GM21360 (cell line): ENCODE results near the gene KRT14.
"Not testable (repeated sequence)": the region's sequence is repeated elsewhere in the genome, so short reads cannot be mapped to it uniquely, and the experiment has no call there.

Experiments
- ATAC-seq: cut with Tn5 transposase; IDR thresholded peaks from one replicate; pipeline ENCODE4 v1.9.1; 2021; ENCODE audit warnings: mild to moderate bottlenecking, moderate library complexity; ENCODE audit not compliant: unreplicated experiment

The KRT14 gene

DNA sequence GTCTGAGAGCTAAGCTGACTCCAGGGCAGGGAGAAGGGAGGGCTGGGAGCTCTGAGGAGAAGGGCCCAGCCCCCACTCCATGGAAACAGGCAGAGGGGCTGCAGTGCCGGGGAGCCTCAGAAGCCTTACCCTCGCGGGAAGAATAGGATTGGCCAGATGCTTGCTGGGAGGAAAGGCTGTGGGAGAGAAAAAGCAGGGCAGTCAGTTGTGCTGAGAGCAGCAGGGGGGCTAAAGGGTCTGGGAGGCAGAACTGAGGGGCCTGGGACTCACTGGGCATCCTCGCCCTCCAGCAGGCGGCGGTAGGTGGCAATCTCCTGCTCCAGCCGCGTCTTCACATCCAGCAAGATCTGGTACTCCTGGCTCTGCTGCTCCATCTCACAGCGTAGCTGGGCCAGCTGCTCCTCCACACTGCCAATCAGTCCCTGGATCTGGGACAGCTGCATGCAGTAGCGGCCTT, 23.4 kb upstream of the KRT14 start:
- not testable (repeated sequence) for ATAC-seq

DNA sequence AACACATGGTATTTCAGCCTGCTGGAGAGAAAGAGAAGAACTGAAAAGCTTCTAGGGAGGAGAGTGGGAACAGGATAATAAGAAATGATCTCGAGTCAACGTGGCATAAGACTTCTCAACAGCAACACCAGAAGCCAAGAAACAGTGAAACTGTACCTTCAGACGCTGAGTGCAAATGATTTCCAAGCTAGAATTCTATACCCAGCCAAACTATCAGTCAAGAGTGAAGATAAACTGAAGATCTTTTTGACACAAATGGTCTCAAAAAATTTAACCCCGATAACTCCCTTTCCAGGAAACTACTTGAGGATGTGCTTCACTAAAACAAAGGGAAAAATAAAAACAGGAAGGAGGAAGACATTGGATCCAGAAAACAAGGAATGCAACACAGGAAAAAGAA, 20.2 kb upstream of the KRT14 start:
- not testable (repeated sequence) for ATAC-seq

DNA sequence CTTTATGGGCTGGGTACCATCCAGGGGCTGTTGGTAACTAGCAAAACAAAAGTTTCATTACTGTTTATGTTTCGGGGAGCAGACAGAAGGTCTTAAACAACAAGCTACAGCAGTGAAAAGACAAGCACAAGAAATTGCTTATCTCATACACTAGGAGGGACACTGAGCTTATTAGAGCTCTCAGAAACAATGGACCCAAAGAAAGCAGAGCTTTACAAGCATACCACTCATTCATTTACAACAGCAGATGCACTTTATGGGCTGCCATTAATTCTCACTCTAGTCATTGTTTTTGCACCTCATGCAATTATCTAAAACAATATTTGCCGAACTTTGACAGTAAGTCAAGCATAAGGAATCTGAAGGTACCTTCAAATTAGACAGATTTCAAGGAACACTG, 15.8 kb upstream of the KRT14 start:
- ATAC-seq: no peak

DNA sequence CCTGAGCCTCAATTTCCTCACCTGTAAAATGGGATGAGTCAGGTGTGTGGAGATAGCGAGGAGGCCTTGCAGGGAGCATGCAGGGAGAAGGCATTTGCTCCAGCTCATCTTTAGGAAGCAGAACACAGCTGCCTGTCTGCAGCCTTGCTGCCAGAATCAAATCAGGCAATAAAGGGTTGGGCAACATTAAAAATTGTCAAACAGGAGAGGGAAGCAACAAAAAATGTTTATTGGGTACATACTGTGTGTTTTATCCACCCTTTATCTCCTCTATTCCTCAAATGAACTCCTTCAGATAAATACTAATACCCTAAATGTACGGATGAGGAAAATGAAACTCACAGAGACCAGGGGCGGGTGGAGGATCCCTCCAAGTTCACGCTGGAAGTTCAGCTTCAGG, 13.6 kb upstream of the KRT14 start:
- no peak for ATAC-seq

DNA sequence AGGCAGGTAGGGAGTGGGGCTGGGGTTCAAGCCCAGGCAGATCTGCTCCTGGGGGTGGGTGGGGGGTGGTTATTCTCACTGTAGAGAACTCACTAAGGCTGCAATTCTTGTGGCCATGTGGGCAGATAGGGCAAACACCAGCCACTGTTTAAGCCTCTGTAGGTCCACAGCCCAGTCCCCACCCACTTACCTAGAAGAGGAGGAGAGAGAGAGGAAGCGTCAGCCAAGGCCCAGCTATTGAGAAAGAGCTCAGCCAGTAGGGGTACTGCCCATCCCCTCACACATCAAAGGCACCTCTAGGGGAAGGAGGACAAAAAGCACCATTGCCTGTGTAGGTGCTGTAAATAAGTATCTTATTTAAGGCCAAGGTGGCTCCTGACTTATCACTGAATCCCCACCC, 13.0 kb upstream of the KRT14 start:
- ATAC-seq: no peak

DNA sequence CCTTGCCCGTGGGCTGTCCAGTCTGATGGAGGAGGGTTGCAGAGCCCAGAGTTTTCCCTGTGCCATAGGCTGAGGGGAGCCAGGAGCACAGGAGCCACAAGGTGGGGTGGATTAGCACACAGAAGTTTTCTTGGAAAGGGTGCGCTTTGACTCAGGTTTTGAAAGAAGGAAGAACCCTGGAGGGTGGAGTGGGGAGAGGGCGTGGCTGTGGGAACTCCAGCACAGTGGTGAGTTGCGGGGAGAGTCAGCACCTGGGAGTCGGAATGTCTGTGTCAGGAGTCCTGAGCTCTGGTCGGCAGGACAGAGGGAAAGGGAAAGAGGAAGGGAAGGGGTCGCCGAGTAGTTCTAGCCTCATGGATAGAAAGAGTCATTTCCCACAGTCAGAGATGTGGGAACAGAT, 8.9 kb upstream of the KRT14 start:
- ATAC-seq: no peak

DNA sequence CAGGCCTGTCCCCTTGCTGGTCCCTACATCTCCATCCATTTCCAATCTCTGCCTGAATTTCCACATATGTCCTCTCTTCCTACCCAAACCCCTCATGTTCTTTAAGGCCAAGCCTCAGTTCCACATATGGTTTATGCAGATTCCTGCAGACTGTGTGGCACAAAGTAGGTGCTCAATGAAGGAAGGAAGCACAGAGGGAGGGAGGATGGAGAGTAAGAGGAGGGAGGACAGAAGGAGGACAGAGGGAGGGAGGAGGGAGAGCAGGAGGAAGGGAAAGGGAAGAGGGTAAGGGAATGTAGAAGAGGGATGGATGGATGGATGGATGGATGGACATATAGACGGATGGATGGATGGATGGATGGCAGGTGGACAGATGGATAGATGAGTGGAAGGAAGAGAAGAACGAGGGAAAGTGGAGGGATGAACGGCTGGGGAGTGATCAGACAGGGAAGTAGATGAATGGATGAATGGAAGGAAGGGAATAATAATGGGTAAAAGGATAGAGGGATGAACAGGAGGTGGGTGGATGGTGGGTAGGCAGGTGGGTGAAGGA, 7.7 kb upstream of the KRT14 start:
- no peak for ATAC-seq

DNA sequence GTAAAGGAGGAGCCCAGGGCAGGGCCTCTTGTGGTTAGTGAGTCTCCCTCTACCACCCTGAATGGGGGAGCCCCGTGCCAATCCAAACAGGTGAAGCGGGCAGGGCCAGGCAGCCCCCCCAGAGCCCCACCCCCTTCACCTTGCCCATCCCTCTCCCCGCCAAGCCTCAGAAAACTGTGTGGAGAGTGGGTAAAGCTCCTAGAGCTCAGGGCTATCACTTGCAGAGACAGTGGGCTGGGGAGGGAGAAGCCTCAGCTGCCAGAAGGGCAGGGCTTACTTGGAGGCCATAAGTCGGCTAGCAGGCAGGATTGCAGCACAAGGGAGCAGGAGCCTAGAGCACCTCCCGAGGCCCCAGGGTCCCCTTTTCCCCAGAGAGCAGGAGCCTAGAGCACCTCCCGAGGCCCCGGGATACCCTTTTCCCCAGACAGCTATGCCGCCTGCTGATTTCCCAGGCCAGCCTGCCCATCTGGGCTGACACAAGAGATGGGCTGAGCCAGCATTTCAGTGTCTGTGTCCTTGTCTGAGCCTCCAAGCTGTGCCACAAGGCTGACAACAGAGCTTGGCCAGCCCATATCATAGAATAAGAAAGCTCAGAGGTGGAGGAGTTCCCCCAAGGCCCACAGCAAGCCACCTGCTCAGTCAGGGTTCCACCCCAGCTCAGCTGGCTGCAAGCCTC, 6.7 kb upstream of the KRT14 start:
- ATAC-seq: no peak

DNA sequence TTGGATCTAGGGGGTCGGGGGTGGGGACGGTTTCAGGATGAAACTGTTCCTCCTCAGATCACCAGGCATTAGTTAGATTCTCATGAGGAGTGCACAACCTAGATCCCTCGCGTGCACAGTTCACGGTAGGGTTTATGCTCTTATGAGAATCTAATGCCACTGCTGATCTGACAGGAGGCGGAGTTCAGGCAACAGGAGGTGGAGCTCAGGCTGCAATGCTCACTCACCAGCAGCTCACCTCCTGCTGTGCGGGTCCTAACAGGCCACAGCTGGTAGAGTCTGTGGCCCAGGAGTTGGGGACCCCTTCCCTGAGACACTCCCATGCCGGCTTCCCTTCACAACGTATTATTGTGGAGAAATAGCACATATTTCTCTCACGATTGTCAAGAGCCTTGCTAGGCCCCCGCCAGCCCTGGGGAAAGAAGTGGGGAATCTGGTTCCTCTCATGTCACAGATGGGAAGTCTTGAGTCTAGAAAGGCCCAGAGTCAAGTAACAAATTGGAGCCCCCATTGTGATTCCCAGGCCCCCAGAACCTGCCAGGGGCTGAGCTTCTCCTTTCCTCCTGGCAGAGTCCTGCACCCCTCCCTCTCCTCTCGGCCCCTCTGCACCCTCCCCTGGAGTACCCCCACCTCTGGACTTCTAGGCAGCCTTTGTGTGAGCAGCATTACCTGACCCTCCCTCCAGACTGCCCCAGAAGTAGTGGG, 6.1 kb upstream of the KRT14 start:
- no peak for ATAC-seq

DNA sequence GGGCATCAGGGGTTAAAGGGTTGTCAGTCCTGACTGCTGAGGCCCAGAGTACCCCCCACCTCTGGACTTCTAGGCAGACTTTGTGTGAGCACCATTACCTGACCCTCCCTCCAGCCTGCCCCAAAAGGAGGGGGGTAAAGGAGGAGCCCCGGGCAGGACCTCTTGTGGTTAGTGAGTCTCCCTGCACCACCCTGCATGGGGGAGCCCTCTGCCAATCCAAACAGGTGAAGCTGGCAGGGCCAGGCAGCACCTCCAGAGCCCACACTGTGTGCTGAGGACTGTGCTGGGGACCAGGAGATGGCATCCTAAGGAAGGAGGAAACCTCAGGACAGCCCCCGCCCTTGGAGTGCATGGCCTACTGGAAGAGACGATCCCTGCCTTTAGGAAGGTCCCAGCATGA, 2.6 kb upstream of the KRT14 start:
- ATAC-seq: no peak

DNA sequence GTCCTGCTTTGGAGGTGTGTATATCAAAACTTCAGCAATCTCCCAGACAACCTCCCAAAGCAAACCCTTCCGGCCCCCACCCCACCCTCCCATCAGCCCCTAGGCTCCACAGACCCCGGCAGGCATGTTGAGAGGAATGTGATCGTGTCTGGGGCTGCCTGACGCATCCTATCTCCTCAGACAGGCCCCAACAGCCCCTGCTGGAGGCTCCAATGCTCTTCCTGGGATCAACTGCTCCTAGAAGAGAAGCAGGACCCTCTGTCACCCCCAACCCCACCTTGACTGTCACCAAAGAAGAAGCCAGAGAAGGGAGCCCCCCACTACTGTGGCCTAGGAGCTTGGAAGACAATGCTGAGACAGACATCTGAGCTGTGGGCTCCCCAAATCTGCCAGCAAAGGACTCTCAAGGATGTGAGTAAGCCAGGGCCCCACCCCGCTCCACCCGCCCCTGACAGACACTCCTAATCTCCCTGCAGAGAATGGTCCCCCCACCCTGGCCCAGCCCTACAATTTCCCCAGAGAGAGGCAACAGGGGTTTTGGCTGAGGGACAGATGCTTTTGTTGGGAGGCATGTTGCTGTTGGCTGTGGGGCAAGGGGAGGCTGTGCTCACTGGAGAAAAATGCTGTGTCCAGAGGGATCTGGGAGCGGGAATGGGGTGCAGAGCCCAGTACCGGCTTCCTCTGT, 1.6 kb upstream of the KRT14 start:
- ATAC-seq: no peak

DNA sequence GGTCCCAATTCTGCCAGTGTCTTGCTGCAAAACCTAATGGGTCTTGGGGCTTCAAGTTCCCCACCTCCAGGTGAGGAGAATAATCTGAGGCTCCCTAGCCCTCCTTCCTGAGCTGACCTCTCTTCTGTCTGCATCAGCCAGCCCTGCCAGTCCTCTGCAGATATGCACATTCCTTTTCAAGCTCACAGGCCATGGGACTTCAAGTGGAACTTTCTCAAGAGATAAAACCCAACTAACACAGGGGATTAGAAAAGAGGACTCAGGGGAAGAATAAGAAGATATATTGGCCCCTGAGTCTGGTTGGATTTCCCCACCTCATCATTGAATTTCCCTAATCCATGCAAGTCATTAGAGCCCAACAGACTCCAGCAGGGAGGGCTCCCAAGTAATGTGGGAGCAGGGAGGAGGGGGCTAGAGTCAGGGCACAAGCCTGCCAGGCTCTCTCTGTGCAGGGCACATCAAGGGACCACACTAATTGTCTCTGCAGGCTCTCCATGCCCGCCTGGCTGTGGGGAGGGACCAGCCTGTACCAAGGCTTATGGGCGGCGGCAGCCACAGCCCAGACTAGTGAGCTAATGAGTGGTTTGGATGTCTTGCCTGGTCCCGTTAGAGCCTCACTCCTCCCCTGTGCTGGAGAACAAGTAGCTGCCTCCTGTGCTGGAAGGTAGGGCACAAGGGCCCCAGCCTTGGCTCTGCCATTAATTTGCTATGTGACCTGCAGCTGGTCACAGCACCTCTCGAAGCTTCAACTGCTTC, 1.2 kb downstream of the KRT14 start:
- ATAC-seq: no peak

DNA sequence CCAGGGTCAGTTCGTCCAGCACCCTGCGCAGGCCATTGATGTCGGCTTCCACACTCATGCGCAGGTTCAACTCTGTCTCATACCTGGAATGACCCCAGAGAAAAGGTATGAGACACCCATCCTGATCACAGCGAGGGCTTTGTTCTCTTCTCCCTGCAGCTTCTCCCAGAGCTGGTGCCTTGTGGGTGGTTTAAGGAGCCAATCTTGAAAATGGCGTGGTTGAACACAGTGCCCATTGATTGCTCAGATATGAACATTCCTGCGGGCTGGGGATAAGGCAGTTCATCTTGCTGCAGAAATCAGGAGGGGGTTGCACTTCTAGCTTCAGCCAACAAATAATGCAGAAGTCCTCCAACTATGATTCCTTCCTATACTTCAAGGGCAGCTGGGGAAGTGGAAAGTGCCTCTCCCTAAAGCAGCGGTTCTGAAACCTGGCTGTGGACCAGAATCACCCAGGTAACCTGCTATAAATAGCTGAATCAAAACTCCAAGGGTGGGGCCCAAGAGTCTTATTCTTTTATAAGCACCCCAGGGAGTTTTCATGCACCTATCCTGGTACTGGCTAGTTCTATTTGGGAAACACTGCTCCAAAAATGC, 2.3 kb downstream of the KRT14 start:
- not testable (repeated sequence) for ATAC-seq

DNA sequence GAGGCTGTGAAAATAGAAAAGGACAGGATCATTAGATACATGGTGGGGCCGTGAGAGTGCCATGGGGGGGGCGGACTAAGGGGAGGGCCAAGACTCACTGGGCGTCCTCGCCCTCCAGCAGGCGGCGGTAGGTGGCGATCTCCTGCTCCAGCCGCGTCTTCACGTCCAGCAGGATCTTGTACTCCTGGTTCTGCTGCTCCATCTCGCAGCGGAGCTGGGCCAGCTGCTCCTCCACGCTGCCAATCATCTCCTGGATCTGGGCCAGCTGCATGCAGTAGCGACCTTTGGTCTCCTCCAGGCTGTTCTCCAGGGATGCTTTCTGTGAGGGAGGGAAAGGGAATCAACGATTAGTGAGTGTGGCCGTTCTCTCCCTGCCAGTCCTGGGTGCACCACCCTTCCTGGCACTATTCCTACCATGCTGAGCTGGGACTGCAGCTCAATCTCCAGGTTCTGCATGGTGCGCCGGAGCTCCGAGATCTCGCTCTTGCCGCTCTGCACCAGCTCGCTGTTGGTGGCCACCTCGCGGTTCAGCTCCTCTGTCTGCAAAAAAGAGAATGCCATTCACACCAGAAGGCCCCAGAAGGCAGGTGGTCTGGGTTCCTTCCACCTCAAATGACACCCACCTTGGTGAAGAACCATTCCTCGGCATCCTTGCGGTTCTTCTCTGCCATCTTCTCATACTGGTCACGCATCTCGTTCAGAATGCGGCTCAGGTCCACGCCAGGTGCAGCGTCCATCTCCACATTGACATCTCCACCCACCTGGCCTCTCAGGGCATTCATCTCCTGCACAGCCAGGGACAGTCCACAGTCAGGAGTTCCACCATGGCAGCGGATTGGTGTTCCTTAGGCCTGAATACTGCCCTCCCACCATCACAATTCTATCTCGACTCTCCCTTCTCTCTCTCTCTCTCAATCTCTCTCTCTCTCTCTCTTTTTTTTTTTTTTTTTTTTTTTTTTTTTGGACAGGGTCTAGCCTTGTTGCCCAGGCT, 3.3 kb downstream of the KRT14 start:
- ATAC-seq: no peak

DNA sequence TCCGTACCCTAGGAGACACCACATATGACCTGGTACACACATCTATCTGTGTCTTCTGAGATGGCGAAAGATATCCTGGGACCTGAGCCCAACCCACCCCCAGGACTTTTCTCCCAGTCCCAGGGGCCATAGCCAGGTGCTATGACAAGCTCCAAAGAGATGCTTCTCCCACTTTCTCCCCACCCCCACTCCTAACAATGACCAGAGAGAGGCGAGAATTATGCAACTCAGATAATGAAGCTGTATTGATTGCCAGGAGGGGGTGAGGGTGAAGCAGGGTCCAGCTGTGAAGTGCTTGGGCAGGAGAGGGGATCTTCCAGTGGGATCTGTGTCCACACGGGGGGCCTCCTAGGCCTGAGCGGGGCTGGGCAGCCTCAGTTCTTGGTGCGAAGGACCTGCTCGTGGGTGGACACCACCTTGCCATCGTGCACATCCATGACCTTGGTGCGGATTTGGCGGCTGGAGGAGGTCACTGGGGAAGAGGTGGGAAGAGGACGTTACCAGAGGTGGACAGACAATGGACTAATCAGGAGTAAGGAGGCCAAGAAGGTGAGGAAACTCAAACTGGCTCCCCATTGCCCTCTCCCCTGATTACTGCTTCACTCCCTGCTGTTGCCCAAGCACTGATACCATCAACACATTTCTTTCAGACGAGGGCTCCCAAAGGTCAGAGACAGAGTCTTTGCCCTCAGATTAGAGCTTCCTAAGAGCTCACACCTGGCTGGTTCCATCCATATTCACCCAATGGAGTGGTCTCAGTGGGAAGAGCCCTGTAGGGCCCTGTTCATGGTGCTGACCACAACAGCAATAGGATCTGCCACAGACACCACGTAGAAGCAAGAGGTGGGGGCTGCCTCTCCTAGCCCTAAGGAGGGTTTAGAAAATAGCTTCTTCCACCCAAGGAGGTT, 4.4 kb downstream of the KRT14 start:
- not testable (repeated sequence) for ATAC-seq

DNA sequence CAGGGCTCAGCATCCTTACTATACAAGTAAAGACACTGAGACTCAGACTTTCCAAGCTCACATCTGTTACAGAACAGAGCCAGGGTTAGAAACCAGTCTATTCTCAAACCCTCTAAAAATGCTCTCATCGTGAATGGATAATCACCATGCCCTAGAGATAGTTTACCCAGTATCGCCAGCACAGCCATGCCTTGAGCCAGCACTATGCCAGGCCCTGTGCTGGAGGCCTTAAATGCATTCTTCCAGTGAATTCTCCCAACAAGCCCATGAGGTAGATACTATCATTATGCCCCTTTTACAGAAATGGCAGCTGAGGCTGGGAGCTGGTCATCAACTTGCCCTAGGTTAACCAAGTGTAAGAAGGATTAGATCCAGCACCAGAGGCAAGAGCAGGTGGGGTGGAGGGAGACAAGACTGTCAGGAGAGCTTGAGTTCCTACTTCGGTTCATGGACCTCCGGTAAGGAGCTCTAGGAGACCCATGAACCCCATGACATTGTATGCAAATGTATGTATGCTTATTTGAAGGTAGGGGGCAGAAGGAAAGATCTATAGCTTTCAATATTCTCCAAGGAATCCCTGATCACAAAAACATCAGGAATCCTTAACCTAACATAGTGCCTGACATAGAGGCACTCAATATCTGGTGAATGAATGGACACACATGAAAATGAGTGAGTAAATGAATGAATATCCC, 5.2 kb downstream of the KRT14 start:
- ATAC-seq: no peak

DNA sequence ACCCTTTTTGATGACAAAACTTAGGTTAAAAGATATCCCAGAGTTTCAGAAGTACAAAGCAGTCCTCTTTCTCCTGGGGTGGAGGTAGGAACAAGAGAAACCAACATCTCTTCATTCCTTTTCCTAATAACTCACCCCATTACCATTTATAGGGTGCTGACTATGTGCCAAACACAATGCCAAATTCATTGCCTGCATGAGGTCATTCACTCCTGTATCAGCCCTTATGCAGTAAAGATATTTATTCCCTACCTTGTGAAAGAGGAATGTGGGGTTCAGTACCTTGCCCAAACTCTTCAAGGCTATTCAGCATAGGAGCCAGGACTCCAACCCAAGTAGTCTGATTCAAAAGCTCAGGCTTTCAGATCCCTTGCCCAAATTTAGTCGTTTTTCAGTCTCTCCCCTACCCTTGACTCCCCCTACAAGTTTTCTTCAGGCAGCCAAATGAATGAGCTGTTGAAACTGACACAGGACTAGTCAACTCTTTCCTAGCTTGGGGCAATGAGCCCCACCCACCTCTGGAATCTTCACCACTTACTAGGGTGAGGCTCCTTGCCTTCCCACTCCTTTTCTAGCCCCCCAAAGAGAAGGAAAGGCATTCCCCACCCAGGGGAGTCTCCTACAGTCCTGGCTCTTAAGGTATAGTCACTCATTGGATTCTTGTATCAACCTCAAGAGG, 5.9 kb downstream of the KRT14 start:
- no peak for ATAC-seq
